ACC112 (cell line): ENCODE measurements around the gene CCDC51.
A peak's percentile ranks its signal among the peaks of the same experiment; 100 is the strongest.
"Not testable (repeated sequence)": the region's sequence is repeated elsewhere in the genome, so short reads cannot be mapped to it uniquely, and the experiment has no call there.

Experiments
- H2AFZ ChIP-seq: fragments of 200-600 bp; sonication (generic); one replicate; pipeline ENCODE4 v1.6.0; 2017; ENCODE audit warnings: antibody characterized with exemption, low read length; ENCODE audit not compliant: unreplicated experiment
- H3K27ac ChIP-seq: fragments of 200-600 bp; sonication (generic); 2 replicates; pipeline ENCODE4 v1.5.1; 2014; ENCODE audit warnings: low read depth, mild to moderate bottlenecking, antibody characterized with exemption, low read length, moderate library complexity
- H3K27me3 ChIP-seq: fragments of 200-600 bp; sonication (generic); 2 replicates; pipeline ENCODE4 v1.6.1; 2014; ENCODE audit warnings: mild to moderate bottlenecking, antibody characterized with exemption, low read length, moderate library complexity, mixed read lengths; ENCODE audit not compliant: insufficient read depth
- H3K36me3 ChIP-seq: fragments of 200-600 bp; sonication (generic); 2 replicates; pipeline ENCODE4 v1.6.1; 2016; ENCODE audit warnings: mild to moderate bottlenecking, antibody characterized with exemption, low read length, moderate library complexity, mixed read lengths; ENCODE audit not compliant: insufficient read depth
- H3K4me1 ChIP-seq: fragments of 200-600 bp; sonication (generic); one replicate; pipeline ENCODE4 v1.6.1; 2016; ENCODE audit warnings: low read length, mixed read lengths; ENCODE audit not compliant: insufficient read depth, unreplicated experiment, control insufficient read depth
- H3K4me3 ChIP-seq: fragments of 200-600 bp; sonication (generic); 2 replicates; pipeline ENCODE4 v1.5.1; 2014; ENCODE audit warnings: mild to moderate bottlenecking, low read depth, low read length
- H3K79me2 ChIP-seq: fragments of 200-600 bp; sonication (generic); one replicate; pipeline ENCODE4 v1.6.0; 2016; ENCODE audit warnings: low read length; ENCODE audit not compliant: control insufficient read depth, unreplicated experiment, insufficient read depth

CCDC51 gene

DNA sequence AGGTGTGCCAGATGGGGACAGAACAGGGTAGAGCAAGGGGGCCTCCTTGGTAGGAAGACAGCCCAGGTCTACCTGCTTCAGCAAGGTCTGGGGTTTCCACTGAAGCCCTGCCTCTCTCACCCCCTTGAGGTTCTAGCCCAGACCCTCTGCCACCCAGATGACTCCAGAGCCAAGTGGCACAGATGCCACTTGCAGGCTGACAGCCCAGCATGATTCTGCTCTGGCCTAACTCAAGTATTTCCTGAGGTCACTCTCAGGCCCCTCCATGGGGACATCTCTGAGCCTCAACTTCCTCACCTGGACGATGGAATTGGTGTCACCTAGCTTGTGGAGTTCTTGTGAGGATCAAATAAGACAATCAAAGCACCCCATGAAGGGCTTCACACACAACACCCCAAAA, 33.9 kb downstream of the CCDC51 start:
- H3K79me2 ChIP-seq, result no peaks in the 10 kb centered on the region
- no peaks in the 10 kb centered on the region for H3K36me3 ChIP-seq
- no peak overlapping the region for H3K27ac ChIP-seq
- H3K4me3 ChIP-seq, result no peak overlapping the region
- H3K27me3 ChIP-seq, result no peaks in the 10 kb centered on the region
- no peak overlapping the region for H2AFZ ChIP-seq
- peaks cover 16% of the 10 kb centered on the region for H3K4me1 ChIP-seq

DNA sequence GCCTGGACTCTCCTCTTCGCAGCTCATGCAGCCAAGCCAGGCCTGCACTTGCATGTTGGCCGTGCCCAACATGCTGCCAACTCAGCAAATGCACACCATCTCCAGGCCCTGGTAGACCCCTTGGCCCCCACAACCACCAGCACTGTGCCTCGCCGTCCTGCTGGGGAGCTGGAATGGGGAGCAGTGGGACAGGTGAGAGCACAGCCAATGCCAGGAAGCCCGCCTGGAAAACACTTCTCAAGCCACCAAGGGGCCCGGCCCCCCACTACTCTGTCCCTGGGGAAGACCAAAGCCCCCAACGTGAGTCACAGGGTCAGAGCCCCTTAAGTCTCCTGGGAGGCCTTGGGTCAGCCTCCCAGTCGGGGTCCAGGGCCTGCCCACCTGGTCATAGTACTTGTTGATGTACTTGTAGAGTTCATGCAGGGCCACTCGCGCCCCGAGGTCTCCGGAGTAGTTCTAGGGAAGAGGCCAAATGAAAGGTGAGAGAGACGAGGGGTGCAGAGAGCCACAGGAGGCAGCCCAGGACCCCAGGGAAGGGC, 34.5 kb downstream of the CCDC51 start:
- no peaks in the 10 kb centered on the region for H3K36me3 ChIP-seq
- H3K4me1 ChIP-seq, result peaks cover 16% of the 10 kb centered on the region
- no peak overlapping the region for H3K4me3 ChIP-seq
- H3K79me2 ChIP-seq, result no peaks in the 10 kb centered on the region
- H3K27me3 ChIP-seq, result no peaks in the 10 kb centered on the region
- no peak overlapping the region for H2AFZ ChIP-seq
- H3K27ac ChIP-seq, result no peak overlapping the region

DNA sequence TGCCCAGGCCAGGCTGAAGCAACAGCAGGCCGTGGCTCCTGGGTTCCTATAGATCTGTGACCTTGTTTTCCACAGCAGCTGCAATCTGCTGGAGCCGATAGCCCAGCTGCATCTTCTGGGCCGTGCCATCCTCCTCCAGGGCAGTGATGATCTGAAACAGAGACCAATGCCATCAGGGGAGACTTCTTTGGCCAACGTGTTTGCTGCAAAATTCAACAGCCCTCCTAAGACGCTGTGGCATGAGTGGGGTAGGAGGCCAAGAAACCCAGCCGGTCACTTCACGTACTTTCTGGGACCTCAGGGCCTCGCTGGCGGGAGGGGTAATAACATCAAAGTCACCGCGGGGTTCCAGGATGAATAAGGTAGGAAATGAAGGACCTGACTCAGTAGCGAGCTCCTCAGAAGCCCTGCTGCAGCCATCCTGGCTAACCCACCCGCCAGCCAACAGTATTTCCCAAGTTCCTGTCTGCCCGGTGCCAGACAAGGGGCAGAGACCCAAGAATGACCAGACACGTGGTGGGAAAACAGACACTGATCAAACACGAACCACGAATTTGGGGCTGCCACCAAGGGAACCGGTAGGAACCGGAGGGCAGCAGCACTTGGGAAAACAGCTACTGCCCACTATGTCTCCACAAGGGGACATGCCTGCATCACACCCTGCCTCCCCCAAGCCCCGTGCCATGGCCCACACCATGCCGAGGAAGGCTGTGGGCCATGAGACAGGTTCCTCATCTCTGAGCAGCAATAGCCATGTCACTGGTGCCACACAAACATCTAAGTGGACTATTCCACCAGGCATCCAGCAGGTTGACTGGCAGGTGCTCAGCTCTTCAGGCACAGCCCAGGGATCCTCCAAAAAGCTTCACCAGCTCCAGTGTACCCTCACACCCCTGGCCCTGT, 35.2 kb downstream of the CCDC51 start:
- no peaks in the 10 kb centered on the region for H3K36me3 ChIP-seq
- H3K4me1 ChIP-seq, result peaks cover 16% of the 10 kb centered on the region
- H2AFZ ChIP-seq, result no peak overlapping the region
- H3K27ac ChIP-seq, result no peak overlapping the region
- no peak overlapping the region for H3K4me3 ChIP-seq
- H3K27me3 ChIP-seq, result no peaks in the 10 kb centered on the region
- no peaks in the 10 kb centered on the region for H3K79me2 ChIP-seq

DNA sequence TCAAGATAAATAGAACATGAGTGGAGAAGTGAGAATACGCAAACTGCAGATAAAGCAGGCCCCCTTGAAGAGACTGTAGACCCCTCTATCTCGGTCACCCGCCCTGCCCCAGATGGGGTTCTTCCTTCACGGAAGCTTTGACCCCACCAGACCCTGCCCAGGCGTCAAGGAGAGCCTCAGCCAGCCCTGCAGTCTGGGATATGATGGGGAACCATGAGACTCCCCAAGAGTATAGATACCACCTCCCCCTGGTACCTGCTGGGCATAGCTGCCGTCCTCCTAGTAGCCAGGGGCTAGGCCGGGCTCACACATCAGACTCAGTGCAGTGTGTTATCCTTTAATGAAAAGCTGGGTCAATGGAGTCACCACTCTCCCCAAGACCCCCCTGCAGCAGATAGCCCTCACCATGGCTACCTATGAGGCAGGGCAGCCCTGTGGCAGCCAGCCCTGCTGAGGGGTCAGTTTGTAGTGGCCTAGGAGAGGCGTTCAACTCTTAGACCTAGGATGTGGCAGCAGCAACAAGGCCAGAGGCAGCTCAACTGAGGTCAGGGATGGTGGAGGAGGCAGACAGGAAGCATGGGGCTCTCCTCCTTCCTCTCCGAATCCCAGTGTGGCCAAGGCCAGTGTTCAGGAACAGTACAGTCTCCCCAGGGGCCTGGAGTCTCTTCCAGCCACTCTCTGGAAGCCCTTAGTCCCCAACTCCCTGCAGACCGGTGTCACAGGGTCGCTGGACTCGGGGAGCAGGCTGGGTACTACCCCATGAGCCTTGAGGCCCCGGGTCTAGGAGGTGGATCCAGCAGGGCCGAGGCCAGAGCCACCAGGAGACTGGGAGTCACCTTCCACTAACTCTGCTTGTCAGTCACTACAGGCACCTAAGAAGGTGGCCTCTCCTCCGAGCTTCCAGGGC, 36.1 kb downstream of the CCDC51 start:
- no peaks in the 10 kb centered on the region for H3K27me3 ChIP-seq
- no peak overlapping the region for H3K27ac ChIP-seq
- H3K4me1 ChIP-seq, result peaks cover 16% of the 10 kb centered on the region
- no peak overlapping the region for H2AFZ ChIP-seq
- H3K36me3 ChIP-seq, result no peaks in the 10 kb centered on the region
- H3K79me2 ChIP-seq, result no peaks in the 10 kb centered on the region
- H3K4me3 ChIP-seq, result no peak overlapping the region

DNA sequence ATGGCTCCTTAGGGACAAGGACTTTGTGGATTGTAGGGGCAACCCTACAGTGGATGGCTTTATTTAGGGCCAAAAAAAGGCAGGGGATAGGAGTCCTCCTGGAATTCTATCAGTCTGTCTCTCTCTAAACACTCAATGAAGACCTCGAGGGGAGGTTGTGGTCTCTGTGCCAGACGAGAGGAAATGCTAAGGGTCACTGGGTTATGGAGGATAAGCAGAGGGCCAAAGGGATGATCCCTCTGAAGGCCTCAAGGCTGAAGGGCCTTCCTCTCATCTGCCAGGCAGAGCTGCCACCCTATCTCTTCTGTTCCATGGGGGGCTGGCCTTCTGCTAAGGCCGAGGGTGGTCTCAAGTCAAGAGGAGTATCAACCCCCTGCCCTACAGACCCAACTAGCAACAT, 37.0 kb downstream of the CCDC51 start:
- Histone ChIP-seq H2AFZ (no peak overlapping the region), H3K79me2 (no peaks in the 10 kb centered on the region), H3K27ac (no peak overlapping the region), H3K27me3 (no peaks in the 10 kb centered on the region), H3K4me3 (no peak overlapping the region), H3K36me3 (no peaks in the 10 kb centered on the region), H3K4me1 (peaks cover 16% of the 10 kb centered on the region)

DNA sequence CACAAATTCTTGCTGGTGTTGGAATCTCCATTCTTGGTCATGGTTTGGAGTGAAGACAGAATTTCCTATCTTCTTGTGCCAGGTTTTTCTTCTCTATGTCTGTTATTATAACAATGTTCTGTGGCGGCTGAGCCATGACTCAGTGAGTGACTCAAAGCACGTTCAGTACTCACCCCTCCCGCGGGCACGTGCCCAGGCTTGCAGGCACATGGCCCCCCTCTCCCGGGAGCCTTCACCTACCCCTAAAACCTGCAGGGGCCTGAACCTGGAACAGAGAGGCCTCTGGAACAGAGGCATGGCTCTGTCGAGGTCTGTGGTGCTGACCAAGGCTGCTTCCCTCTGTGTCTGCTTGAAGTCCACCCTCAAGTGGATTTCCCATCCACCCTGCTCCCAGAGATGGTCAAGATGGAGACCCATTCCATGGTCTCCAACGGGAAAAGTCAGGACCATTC, 37.6 kb downstream of the CCDC51 start:
- Histone ChIP-seq H3K4me3 (no peak overlapping the region), H3K4me1 (peaks cover 16% of the 10 kb centered on the region), H2AFZ (no peak overlapping the region), H3K27ac (peak overlapping the region; percentile 64), H3K79me2 (no peaks in the 10 kb centered on the region), H3K36me3 (no peaks in the 10 kb centered on the region), H3K27me3 (no peaks in the 10 kb centered on the region)

DNA sequence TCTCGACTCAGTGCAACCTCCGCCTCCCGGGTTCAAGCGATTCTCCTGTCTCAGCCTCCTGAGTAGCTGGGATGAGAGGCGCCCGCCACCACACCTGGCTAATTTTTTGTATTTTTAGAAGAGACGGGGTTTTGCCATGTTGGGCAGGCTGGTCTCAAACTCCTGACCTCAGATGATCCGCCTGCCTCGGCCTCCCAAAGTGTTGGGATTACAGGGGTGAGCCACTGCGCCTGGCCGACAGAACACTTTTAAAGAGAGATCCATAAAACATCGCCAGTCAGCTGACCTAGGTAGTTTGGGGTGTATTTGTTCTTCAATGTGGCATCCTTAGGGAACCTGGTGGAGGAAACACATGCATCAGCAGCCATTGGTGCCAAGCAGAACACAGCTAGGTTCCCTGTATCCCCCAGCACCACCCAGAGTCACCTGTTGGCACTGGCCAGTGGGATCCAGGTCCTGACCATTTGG, 38.5 kb downstream of the CCDC51 start:
- Histone ChIP-seq H3K27ac (peak overlapping the region; percentile 64), H3K4me1 (peaks cover 16% of the 10 kb centered on the region)
- H3K27me3 ChIP-seq, H3K79me2 ChIP-seq, H2AFZ ChIP-seq, H3K4me3 ChIP-seq, H3K36me3 ChIP-seq: not testable (repeated sequence)

DNA sequence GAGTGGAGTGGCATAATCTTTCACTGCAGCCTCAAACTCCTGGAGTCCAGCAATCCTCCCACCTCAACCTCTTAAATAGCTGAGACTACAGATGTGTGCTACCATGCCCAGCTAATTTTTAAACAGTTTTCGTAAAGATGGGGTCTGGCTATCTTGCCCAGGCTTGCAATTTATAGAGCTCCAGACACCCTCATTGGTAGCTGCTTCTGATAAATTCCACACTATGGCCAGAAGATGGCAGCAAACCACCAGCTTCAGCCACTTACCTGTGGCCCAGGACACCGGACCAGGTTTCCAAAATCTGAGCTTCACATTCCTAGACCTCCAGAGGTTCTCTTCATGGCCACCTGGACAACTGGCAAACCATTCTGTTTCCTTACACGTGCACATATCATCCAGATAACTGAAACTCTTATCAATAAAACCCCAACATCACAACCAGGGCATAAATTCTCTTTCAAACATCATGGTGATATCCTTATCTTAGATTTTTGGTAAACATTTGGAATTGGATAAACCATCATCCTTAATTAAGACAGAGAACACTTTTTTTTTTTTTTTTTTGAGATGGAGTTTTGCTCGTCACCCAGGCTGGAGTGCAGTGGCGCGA, 39.0 kb downstream of the CCDC51 start:
- H2AFZ ChIP-seq, result no peak overlapping the region
- no peak overlapping the region for H3K27ac ChIP-seq
- no peaks in the 10 kb centered on the region for H3K79me2 ChIP-seq
- peaks cover 2% of the 10 kb centered on the region; the same call in 1 of the 2 replicates for H3K27me3 ChIP-seq
- H3K36me3 ChIP-seq, result no peaks in the 10 kb centered on the region
- no peak overlapping the region for H3K4me3 ChIP-seq
- peaks cover 16% of the 10 kb centered on the region for H3K4me1 ChIP-seq

DNA sequence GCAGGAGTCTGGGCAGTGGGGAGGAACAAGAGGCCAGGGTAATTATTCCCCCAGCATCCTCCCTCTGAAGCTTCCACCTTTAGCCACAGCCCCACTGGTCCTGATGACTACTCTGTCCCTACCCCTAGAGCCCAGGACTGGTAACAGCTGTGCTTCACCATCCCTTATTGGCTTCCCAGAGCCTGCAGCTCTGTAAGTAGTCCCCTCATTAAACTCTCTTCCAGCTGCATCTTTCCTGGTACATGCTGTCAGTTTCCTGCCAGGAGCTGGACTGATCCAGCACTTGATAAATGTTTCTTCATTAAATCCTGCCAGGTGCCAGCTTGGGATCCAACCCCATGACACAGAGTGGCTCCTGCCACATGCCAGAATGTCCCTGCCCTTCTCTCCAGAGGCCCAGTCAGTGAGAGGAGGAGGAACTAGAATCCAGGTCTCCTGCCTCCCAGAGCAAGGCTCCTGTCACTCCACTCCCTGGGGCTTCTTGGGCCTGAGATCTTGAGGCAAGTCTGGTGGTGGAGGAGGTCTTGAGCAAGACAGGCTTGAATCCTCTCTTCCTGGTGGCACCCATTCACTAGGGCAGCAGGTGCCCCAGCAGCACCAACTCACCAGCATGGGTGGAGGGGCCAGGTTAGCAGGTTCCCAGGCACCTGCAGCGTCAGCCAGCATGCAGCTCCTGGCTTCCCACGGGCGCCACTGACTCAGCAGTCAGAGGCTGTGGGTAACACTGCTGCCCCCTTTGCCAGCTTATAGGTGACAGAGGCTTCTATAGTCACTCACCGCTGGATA, 40.3 kb downstream of the CCDC51 start:
- no peaks in the 10 kb centered on the region for H3K79me2 ChIP-seq
- H3K27me3 ChIP-seq, result peaks cover 5% of the 10 kb centered on the region; the same call in 1 of the 2 replicates
- no peaks in the 10 kb centered on the region for H3K36me3 ChIP-seq
- no peak overlapping the region for H3K4me3 ChIP-seq
- H3K4me1 ChIP-seq, result peaks cover 16% of the 10 kb centered on the region
- no peak overlapping the region for H2AFZ ChIP-seq
- no peak overlapping the region for H3K27ac ChIP-seq
